Trophoblast cell (in vitro differentiated cells and primary cell): ENCODE measurements around the gene NXN.
"Not testable (repeated sequence)": the region's sequence is repeated elsewhere in the genome, so short reads cannot be mapped to it uniquely, and the experiment has no call there.

ENCODE experiments used
- DNase-seq, 2 donors: peaks; one replicate each; pipeline ENCODE4 v3.0.0-alpha.2; 2016
- H2AFZ ChIP-seq: 2 replicates; pipeline ENCODE4 v1.6.1; 2013; ENCODE audit warnings: low read length, moderate library complexity, mild to moderate bottlenecking; ENCODE audit not compliant: insufficient read depth, poor library complexity
- H2AK5ac ChIP-seq: 2 replicates; pipeline ENCODE4 v1.6.1; 2013; ENCODE audit warnings: mild to moderate bottlenecking, low read length
- H2BK120ac ChIP-seq: 2 replicates; pipeline ENCODE4 v1.6.1; 2013; ENCODE audit warnings: low read length, mild to moderate bottlenecking, moderate library complexity; ENCODE audit not compliant: insufficient read depth, poor library complexity
- H2BK12ac ChIP-seq: 2 replicates; pipeline ENCODE4 v1.6.1; 2013; ENCODE audit warnings: mild to moderate bottlenecking, low read length, moderate library complexity
- H2BK5ac ChIP-seq: 2 replicates; pipeline ENCODE4 v1.6.1; 2013; ENCODE audit warnings: low read length, low read depth, moderate library complexity, mild to moderate bottlenecking; ENCODE audit not compliant: poor library complexity
- H3K14ac ChIP-seq: 2 replicates; pipeline ENCODE4 v1.6.1; 2013; ENCODE audit warnings: mild to moderate bottlenecking, low read length
- H3K18ac ChIP-seq: 2 replicates; pipeline ENCODE4 v1.6.1; 2013; ENCODE audit warnings: mild to moderate bottlenecking, low read length
- H3K23ac ChIP-seq: 2 replicates; pipeline ENCODE4 v1.6.1; 2013; ENCODE audit warnings: low read length
- H3K27ac ChIP-seq: 2 replicates; pipeline ENCODE4 v1.5.1; 2013; ENCODE audit warnings: low read depth, mild to moderate bottlenecking, inconsistent platforms, low read length, moderate library complexity
- H3K27me3 ChIP-seq: 2 replicates; pipeline ENCODE4 v1.6.1; 2013; ENCODE audit warnings: inconsistent platforms, mild to moderate bottlenecking, low read length, moderate library complexity; ENCODE audit not compliant: insufficient read depth
- H3K36me3 ChIP-seq, 2 experiments: 1 replicate in 1 of 2; 2 replicates in 1 of 2; pipeline ENCODE4 v1.6.1; 2013; ENCODE audit warnings: low read length in 2 of 2, mild to moderate bottlenecking in 2 of 2, moderate library complexity in 1 of 2; ENCODE audit not compliant: insufficient read depth in 2 of 2, control insufficient read depth in 1 of 2
- H3K4ac ChIP-seq: 2 replicates; pipeline ENCODE4 v1.6.1; 2013; ENCODE audit warnings: low read depth, mild to moderate bottlenecking, low read length, moderate library complexity
- H3K4me1 ChIP-seq, 2 experiments: 1 replicate in 1 of 2; 2 replicates in 1 of 2; pipeline ENCODE4 v1.6.1; 2013; ENCODE audit warnings: low read length in 2 of 2, mild to moderate bottlenecking in 2 of 2, moderate library complexity in 1 of 2; ENCODE audit not compliant: insufficient read depth in 2 of 2, control insufficient read depth in 1 of 2
- H3K4me2 ChIP-seq: 2 replicates; pipeline ENCODE4 v1.6.1; 2013; ENCODE audit warnings: inconsistent platforms, mild to moderate bottlenecking, low read length, moderate library complexity
- H3K4me3 ChIP-seq: 2 replicates; pipeline ENCODE4 v1.5.1; 2013; ENCODE audit warnings: mild to moderate bottlenecking, low read depth, low read length, inconsistent platforms
- H3K79me1 ChIP-seq: one replicate; pipeline ENCODE4 v1.6.1; 2013; ENCODE audit warnings: low read length
- H3K79me2 ChIP-seq: 2 replicates; pipeline ENCODE4 v1.6.1; 2013; ENCODE audit warnings: low read length, mild to moderate bottlenecking; ENCODE audit not compliant: control insufficient read depth, insufficient read depth, poor library complexity
- H3K9ac ChIP-seq: 2 replicates; pipeline ENCODE4 v1.6.1; 2013; ENCODE audit warnings: mild to moderate bottlenecking, low read length
- H3K9me3 ChIP-seq: 2 replicates; pipeline ENCODE4 v1.6.1; 2013; ENCODE audit warnings: low read depth, mild to moderate bottlenecking, control low read depth, inconsistent platforms, low read length; ENCODE audit not compliant: insufficient read depth
- H4K12ac ChIP-seq: 2 replicates; pipeline ENCODE4 v1.6.1; 2013; ENCODE audit warnings: low read depth, mild to moderate bottlenecking, low read length, moderate library complexity
- H4K8ac ChIP-seq: 2 replicates; pipeline ENCODE4 v1.6.1; 2013; ENCODE audit warnings: low read depth, mild to moderate bottlenecking, low read length, moderate library complexity
- H4K91ac ChIP-seq: one replicate; pipeline ENCODE4 v1.6.1; 2013; ENCODE audit warnings: low read depth, mild to moderate bottlenecking, low read length, moderate library complexity
- WGBS: extraction: QIAGEN DNeasy Blood & Tissue Kit; methylation state at CpG from one replicate; pipeline ENCODE4 v1.1.7; 2013; ENCODE audit warnings: missing lambda C conversion rate; ENCODE audit not compliant: insufficient read length, insufficient coverage; ENCODE audit errors: extremely low coverage; 5-methylcytosine and 5-hydroxymethylcytosine counted together

Gene NXN

DNA sequence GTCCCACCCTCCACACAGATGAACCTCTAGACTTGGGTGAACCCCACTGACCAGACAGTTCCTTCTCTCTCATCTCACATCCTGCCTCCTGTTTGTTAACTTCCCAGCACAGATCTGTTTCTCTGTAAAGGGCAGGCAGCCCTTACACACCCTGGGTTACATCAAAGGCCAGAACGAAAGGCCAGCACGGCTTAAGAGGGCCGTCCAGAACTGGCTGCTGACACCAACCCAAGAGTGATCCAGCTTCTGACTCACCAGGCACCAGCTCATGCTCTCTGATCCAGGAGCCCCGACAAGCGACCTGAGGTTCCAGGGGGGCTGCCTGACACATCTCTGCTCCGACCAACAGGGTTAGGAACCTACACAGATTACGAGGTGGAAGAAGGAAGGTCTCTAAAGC lies 110.5 kb downstream of the NXN start:
- Histone ChIP-seq H3K23ac (no peak overlapping the region), H2BK5ac (no peak overlapping the region), H3K4me2 (no peak overlapping the region), H3K9ac (no peak overlapping the region), H2BK120ac (no peak overlapping the region), H3K18ac (no peak overlapping the region), H3K27me3 (no peaks in the 10 kb centered on the region), H3K4me1 (peaks cover 20% of the 10 kb centered on the region in 2 experiments), H4K8ac (no peak overlapping the region), H3K4ac (no peak overlapping the region), H2AK5ac (no peak overlapping the region), H3K14ac (no peak overlapping the region), H4K91ac (no peak overlapping the region), H4K12ac (no peak overlapping the region), H3K79me2 (peaks cover 5% of the 10 kb centered on the region), H2BK12ac (no peak overlapping the region), H3K79me1 (no peaks in the 10 kb centered on the region), H3K9me3 (no peaks in the 10 kb centered on the region), H2AFZ (no peak overlapping the region), H3K36me3 (no peaks in the 10 kb centered on the region), H3K4me3 (no peak overlapping the region), H3K27ac (peak overlapping the region; percentile 31)
- whole genome bisulfite sequencing: no CpG with 5 or more reads among the region's 7 CpGs
- no peak for DNase-seq

DNA sequence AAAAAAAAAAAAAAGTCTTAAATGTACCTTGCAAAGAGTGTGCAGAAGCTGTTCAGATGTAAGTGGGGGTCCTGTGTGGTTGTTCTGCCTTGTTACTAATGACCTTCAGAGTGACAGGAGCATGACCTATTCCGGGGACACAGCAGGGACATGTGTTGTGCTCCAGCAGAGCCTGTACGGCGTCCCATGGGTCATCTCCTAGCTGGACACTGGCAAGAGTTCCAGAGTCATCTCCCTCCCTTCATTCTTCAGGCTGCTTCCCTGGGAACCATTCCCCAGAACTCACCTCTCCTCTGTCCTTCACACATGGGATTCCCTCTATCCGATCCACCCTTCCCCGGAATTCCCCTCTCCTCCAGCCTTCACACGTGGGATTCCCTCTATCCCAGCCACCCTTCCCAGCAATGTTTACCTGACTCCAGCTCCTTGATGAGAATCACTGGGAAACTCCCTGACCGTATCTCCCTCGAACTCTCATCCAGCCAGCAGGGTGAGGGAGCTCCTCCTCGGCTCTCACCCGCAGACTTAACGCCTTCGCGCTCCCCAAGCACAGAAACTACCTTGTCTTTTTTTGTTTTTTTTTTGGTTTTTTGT lies 111.6 kb downstream of the NXN start:
- H3K27me3 ChIP-seq: no peaks in the 10 kb centered on the region
- H4K91ac ChIP-seq: no peak overlapping the region
- H3K23ac ChIP-seq: no peak overlapping the region
- peak overlapping the region; percentile 3 for H3K18ac ChIP-seq
- H2BK120ac ChIP-seq: no peak overlapping the region
- no peak overlapping the region for H2BK5ac ChIP-seq
- no peaks in the 10 kb centered on the region for H3K9me3 ChIP-seq
- peak overlapping the region; percentile 25 for H3K4ac ChIP-seq
- H4K8ac ChIP-seq: no peak overlapping the region
- no peak overlapping the region for H2AK5ac ChIP-seq
- H3K79me2 ChIP-seq: peaks cover 7% of the 10 kb centered on the region
- H3K4me2 ChIP-seq: no peak overlapping the region
- H4K12ac ChIP-seq: no peak overlapping the region
- no peak for DNase-seq
- no peak overlapping the region for H3K14ac ChIP-seq
- no peak overlapping the region for H2AFZ ChIP-seq
- H3K4me3 ChIP-seq: no peak overlapping the region
- peak overlapping the region; percentile 10 for H3K9ac ChIP-seq
- peaks cover 7 to 8% of the 10 kb centered on the region in 2 experiments for H3K36me3 ChIP-seq
- H3K79me1 ChIP-seq: peaks cover 2% of the 10 kb centered on the region
- H2BK12ac ChIP-seq: no peak overlapping the region
- WGBS: no CpG with 5 or more reads among the region's 13 CpGs
- peaks cover 22 to 23% of the 10 kb centered on the region in 2 experiments for H3K4me1 ChIP-seq
- no peak overlapping the region for H3K27ac ChIP-seq

DNA sequence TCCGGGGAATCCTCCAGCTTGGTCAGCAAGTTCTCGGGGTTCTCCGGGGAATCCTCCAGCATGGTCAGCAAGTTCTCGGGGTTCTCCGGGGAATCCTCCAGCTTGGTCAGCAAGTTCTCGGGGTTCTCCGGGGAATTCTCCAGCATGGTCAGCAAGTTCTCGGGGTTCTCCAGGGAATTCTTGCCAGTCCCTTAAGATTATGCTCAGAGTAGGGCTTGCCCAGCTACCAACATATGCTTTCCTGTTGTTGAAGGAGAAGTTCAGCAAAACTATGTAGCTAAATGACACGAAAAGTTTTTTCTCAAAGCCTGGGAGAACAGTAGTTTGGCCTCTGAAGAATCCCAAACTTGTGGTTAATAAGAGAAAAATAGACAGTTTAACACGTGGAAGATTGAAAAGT lies 112.3 kb downstream of the NXN start:
- peaks cover 22 to 23% of the 10 kb centered on the region in 2 experiments for H3K4me1 ChIP-seq
- DNase-seq, H2AK5ac ChIP-seq, H3K79me2 ChIP-seq, H3K23ac ChIP-seq, H2BK12ac ChIP-seq, H3K4me3 ChIP-seq, H4K91ac ChIP-seq, H3K79me1 ChIP-seq, H3K4me2 ChIP-seq, H2AFZ ChIP-seq, H3K4ac ChIP-seq, H3K14ac ChIP-seq, H4K8ac ChIP-seq, H3K27ac ChIP-seq, H3K18ac ChIP-seq, H2BK5ac ChIP-seq, H3K9me3 ChIP-seq, H3K36me3 ChIP-seq, H2BK120ac ChIP-seq, H3K9ac ChIP-seq, H4K12ac ChIP-seq, H3K27me3 ChIP-seq: not testable (repeated sequence)
- no CpG with 5 or more reads among the region's 10 CpGs for WGBS

- no CpG with 5 or more reads among the region's 9 CpGs for WGBS
Measured at GRCh38 chr17:866568-867103, 112.9 kb downstream of the NXN start.

More at GRCh38 chr17:866568-867103, 112.9 kb downstream of the NXN start:
- Histone ChIP-seq H3K18ac (no peak overlapping the region), H3K79me2 (peaks cover 7% of the 10 kb centered on the region), H4K12ac (no peak overlapping the region), H3K79me1 (peaks cover 2% of the 10 kb centered on the region), H3K4me3 (no peak overlapping the region), H3K27me3 (no peaks in the 10 kb centered on the region), H3K23ac (no peak overlapping the region), H3K36me3 (peaks cover 7 to 8% of the 10 kb centered on the region in 2 experiments), H2BK12ac (no peak overlapping the region), H3K14ac (no peak overlapping the region), H3K4me2 (no peak overlapping the region), H3K9ac (no peak overlapping the region), H2AFZ (no peak overlapping the region), H3K4ac (no peak overlapping the region), H3K4me1 (peaks cover 22 to 23% of the 10 kb centered on the region in 2 experiments), H3K9me3 (no peaks in the 10 kb centered on the region), H2BK120ac (no peak overlapping the region), H4K91ac (no peak overlapping the region), H4K8ac (no peak overlapping the region), H2AK5ac (no peak overlapping the region), H2BK5ac (no peak overlapping the region), H3K27ac (no peak overlapping the region)
- no peak for DNase-seq
